Heart right ventricle (tissue), 16 donors: ENCODE measurements around the gene ANKRD33. TPM values are rescaled to one million over a fixed set of nuclear protein-coding genes. Genes with fewer than 3 reads are reported as not detected.
A peak's percentile ranks its signal among the peaks of the same experiment; 100 is the strongest.

ENCODE experiments used
- ATAC-seq, 8 donors: fragments of 200-7000 bp; cut with Tn5 transposase; one replicate each; pipeline ENCODE4 v1.9.1; 2020; ENCODE audit warnings: mild to moderate bottlenecking in 8 of 8, moderate library complexity in 8 of 8, moderate number of reproducible peaks in 1 of 8
- DNase-seq, 2 donors: peaks; one replicate each; pipeline ENCODE4 v3.0.0-alpha.2; 2020
- H3K27ac ChIP-seq, 10 donors: fragments of 200-600 bp; sonication (generic) in 2 of 10; one replicate each; pipeline versions ENCODE4 v1.5.0 to v1.8.0; 2020 to 2022; ENCODE audit warnings: mild to moderate bottlenecking in 3 of 10
- H3K27me3 ChIP-seq, 7 donors: fragments of 200-600 bp; one replicate each; pipeline ENCODE4 v1.8.0; 2021 to 2022; ENCODE audit warnings: mild to moderate bottlenecking in 2 of 7
- H3K36me3 ChIP-seq, 9 donors: fragments of 200-600 bp; sonication (generic) in 1 of 9; one replicate each; pipeline versions ENCODE4 v1.5.0 to v1.8.0; 2020 to 2022; ENCODE audit warnings: mild to moderate bottlenecking in 2 of 9
- H3K4me1 ChIP-seq, 9 donors: fragments of 200-600 bp; sonication (generic) in 1 of 9; one replicate each; pipeline versions ENCODE4 v1.5.0 to v1.8.0; 2020 to 2022; ENCODE audit warnings: mild to moderate bottlenecking in 4 of 9
- H3K4me3 ChIP-seq, 10 donors: fragments of 200-600 bp; sonication (generic) in 2 of 10; one replicate each; pipeline versions ENCODE4 v1.5.0 to v1.8.0; 2020 to 2022; ENCODE audit warnings: mild to moderate bottlenecking in 7 of 10, moderate library complexity in 2 of 10
- H3K9me3 ChIP-seq, 11 donors: fragments of 200-600 bp in 10 of 11; sonication (generic) in 2 of 11; one replicate each; pipeline versions ENCODE4 v1.5.0 to v1.8.0; 2013 to 2022; ENCODE audit warnings: mild to moderate bottlenecking in 2 of 11, control low read depth in 1 of 11, moderate library complexity in 1 of 11
- CTCF ChIP-seq, 9 donors: fragments of 200-600 bp; sonication (generic) in 2 of 9; IDR thresholded peaks; one replicate each; pipeline versions ENCODE4 v1.5.0 to v1.8.0; 2021 to 2022; ENCODE audit warnings: antibody characterized with exemption in 9 of 9, mild to moderate bottlenecking in 5 of 9, moderate library complexity in 1 of 9
- WGBS, 2 donors: extraction: QIAGEN DNeasy Blood & Tissue Kit; methylation state at CpG; one replicate each; pipeline ENCODE4 v1.1.7; 2013; ENCODE audit warnings: inconsistent platforms in 1 of 2; 5-methylcytosine and 5-hydroxymethylcytosine counted together
- intact Hi-C, 10 donors: fragments of 100-400 bp; cut with DNase I; formaldehyde crosslinking; loops; one replicate each; pipeline versions ENCODE4 v1.11.1 to v1.14.2; 2022
- polyA plus RNA-seq, 2 donors: library from polyadenylated mRNA; stranded (reverse); fragments of 200-250 nt; gene quantifications; one replicate each; pipeline ENCODE4 v1.2.3, GENCODE V29; 2013
- total RNA-seq, 10 donors: library from RNA; stranded (reverse); fragmentation: NEBNext Ultra II Directional in 3 of 10; extraction: Animal tissue kit (Norgen Biotek cat#: 25700) in 3 of 10; gene quantifications; one replicate each; pipeline versions ENCODE4 v1.2.1 to v1.2.4, GENCODE V29; 2021 to 2023
- donor health status: Arrhythmogenic right ventricular cardiomyopathy.
- donor health status: ischemic (EF 13 %, LVEDD 7.1; RV severe dilation, severe dysfunction).
- donor health status: healthy with polysubstance abuse.
- donor health status: DM: no; HTN: yes; CAD: no.
- donor health status: DM: no; HTN: no; CAD: no.
- donor health status: ischemic (EF 25% LVEDD 6.9; RV normal size, moderate dysfunction).
- donor health status: ischemic (EF 25% LVEDD 5.7; RV mildly dilated, moderate dysfunction).
- donor health status: healthy.
- donor health status: DM: yes; HTN: yes; CAD: no.
- donor health status: Ischemic cardiomyopathy.
- donor health status: ischemic (EF 35%, LVEDD 5.7; RV mildly dilated, moderate dysfunction).
- donor health status: nonischemic (EF 11% LVEDD 7.7; RV severe dilation, severe dysfunction).
- donor health status: DM: yes; HTN: yes; CAD: no.
- donor health status: PGD.
- donor health status: ischemic (EF 29% LVEDD 5.4; RV normal size, mild dysfunction).
- donor health status: nonischemic (EF 23%, LVEDD 6.1; RV moderate dilation, normal function).

ANKRD33 gene
- total and polyA plus RNA-seq, 12 donors: 0.01 TPM; not detected in 11

- 71 to 76% methylated on average over 7 of the region's 7 CpGs for WGBS, 2 donors
- DNase-seq (no peak), ATAC-seq (no peak)
- intact Hi-C loops: loop anchor here in 1 of 10 donors (5.0 to 10.0 kb wide), 2 partner anchors 34 to 54 kb away; partner anchors contain the start of gene ANKRD33
- peak overlapping the region in 3 of 10 donors; percentile 81 to 89 (median 86) for H3K27ac ChIP-seq
- peaks cover 0 to 52% (median 3%) of the 10 kb centered on the region in 9 donors for H3K36me3 ChIP-seq
- H3K4me1 ChIP-seq: peaks cover 17 to 70% (median 51%) of the 10 kb centered on the region in 9 donors
- no peaks in the 10 kb centered on the region for H3K9me3 ChIP-seq
- no peak overlapping the region for H3K4me3 ChIP-seq
- no peak for TF ChIP-seq CTCF (IDR thresholded peaks at IDR 0.05)
- no peaks in the 10 kb centered on the region for H3K27me3 ChIP-seq
Observed at GRCh38 chr12:51921017-51921725, 33.3 kb downstream of the ANKRD33 start.

GRCh38 chr12:51922146-51922545 is 34.2 kb downstream of the ANKRD33 start:
- peaks cover 17 to 70% (median 59%) of the 10 kb centered on the region in 9 donors for H3K4me1 ChIP-seq
- no peak for TF ChIP-seq CTCF (IDR thresholded peaks at IDR 0.05)
- no peaks in the 10 kb centered on the region for H3K9me3 ChIP-seq
- intact Hi-C loops: loop anchor here in 5 of 10 donors (2.0 to 10.0 kb wide), 5 partner anchors 25 to 59 kb away; partner anchors contain the start of gene ANKRD33 (in 1 of the 5)
- ATAC-seq (no peak), DNase-seq (no peak)
- peak overlapping the region; percentile 17 to 89 (median 83) for H3K27ac ChIP-seq
- H3K36me3 ChIP-seq: peaks cover 0 to 42% (median 0%) of the 10 kb centered on the region in 9 donors
- no peak overlapping the region for H3K4me3 ChIP-seq
- no peaks in the 10 kb centered on the region for H3K27me3 ChIP-seq
- WGBS, 2 donors: 95 to 100% methylated on average over 2 of the region's 2 CpGs

GRCh38 chr12:51922762-51923505 is 35.0 kb downstream of the ANKRD33 start:
- peaks cover 11 to 63% (median 53%) of the 10 kb centered on the region in 9 donors for H3K4me1 ChIP-seq
- H3K36me3 ChIP-seq: peaks cover 0 to 34% (median 0%) of the 10 kb centered on the region in 9 donors
- intact Hi-C loops: loop anchor here in 6 of 10 donors (1.0 to 10.0 kb wide), 6 partner anchors 26 to 58 kb away; partner anchors contain the start of gene ANKRD33 (in 1 of the 6)
- TF ChIP-seq CTCF (IDR thresholded peaks at IDR 0.05): peak in 1 of 9 donors; percentile 6
- WGBS, 2 donors: 46 to 47% methylated on average over 16 of the region's 16 CpGs
- H3K4me3 ChIP-seq: peak overlapping the region in 7 of 10 donors; percentile 4 to 37 (median 27)
- DNase-seq (peak in 1 of 2 donors; percentile 73), ATAC-seq (peak; percentile 46 to 75 (median 70))
- H3K27ac ChIP-seq: peak overlapping the region; percentile 17 to 89 (median 83)
- no peaks in the 10 kb centered on the region for H3K9me3 ChIP-seq
- no peaks in the 10 kb centered on the region for H3K27me3 ChIP-seq
